Non-pigmented ciliary epithelial cell (primary cell): ENCODE data around the gene PLXNA4.
A peak's percentile ranks its signal among the peaks of the same experiment; 100 is the strongest.
"Not testable (repeated sequence)": the region's sequence is repeated elsewhere in the genome, so short reads cannot be mapped to it uniquely, and the experiment has no call there.

ENCODE experiments used
- DNase-seq: peaks from one replicate; pipeline ENCODE4 v3.0.0-alpha.2; 2010; ENCODE audit warnings: low read depth

Gene PLXNA4

GRCh38 chr7:132575982-132576720 lies at the start of gene PLXNA4:
Gene PLXNA4, minus strand, starts transcription at chr7:132576470. Its CDS starts 67,777 bp downstream, at chr7:132508693.
- no peak for DNase-seq

GRCh38 chr7:132625651-132626050 lies 49.4 kb upstream of the PLXNA4 start:
- DNase-seq, result no peak

- DNase-seq, result no peak
These were observed 45.8 kb upstream of the PLXNA4 start for GRCh38 chr7:132622081-132622480.

GRCh38 chr7:132619967-132620366 lies 43.7 kb upstream of the PLXNA4 start:
- no peak for DNase-seq

GRCh38 chr7:132618956-132619305 lies 42.7 kb upstream of the PLXNA4 start:
- peak; percentile 44 for DNase-seq

GRCh38 chr7:132618271-132618955 lies 42.1 kb upstream of the PLXNA4 start:
- no peak for DNase-seq

- DNase-seq, result no peak
These were observed 38.4 kb upstream of the PLXNA4 start for GRCh38 chr7:132614428-132615318.

- no peak for DNase-seq
These were observed 37.5 kb upstream of the PLXNA4 start for GRCh38 chr7:132613737-132614136.

- DNase-seq, result no peak
These were observed 34.7 kb upstream of the PLXNA4 start for GRCh38 chr7:132610995-132611394.

GRCh38 chr7:132609906-132610520 lies 33.7 kb upstream of the PLXNA4 start:
- no peak for DNase-seq

GRCh38 chr7:132609222-132609621 lies 33.0 kb upstream of the PLXNA4 start:
- peak; percentile 15 for DNase-seq

- DNase-seq, result no peak
These were observed 32.3 kb upstream of the PLXNA4 start for GRCh38 chr7:132608523-132608922.

- DNase-seq, result no peak
These were observed 31.4 kb upstream of the PLXNA4 start for GRCh38 chr7:132607656-132608055.

GRCh38 chr7:132604121-132604520 lies 27.9 kb upstream of the PLXNA4 start:
- DNase-seq, result no peak

- no peak for DNase-seq
These were observed 27.1 kb upstream of the PLXNA4 start for GRCh38 chr7:132603220-132603833.

- DNase-seq, result no peak
These were observed 25.5 kb upstream of the PLXNA4 start for GRCh38 chr7:132601783-132602182.

- DNase-seq, result no peak
These were observed 20.3 kb upstream of the PLXNA4 start for GRCh38 chr7:132596588-132596987.

- DNase-seq, result not testable (repeated sequence)
These were observed 18.5 kb upstream of the PLXNA4 start for GRCh38 chr7:132594741-132595140.

GRCh38 chr7:132592936-132593335 lies 16.7 kb upstream of the PLXNA4 start:
- DNase-seq, result no peak

GRCh38 chr7:132592231-132592920 lies 16.1 kb upstream of the PLXNA4 start:
- DNase-seq, result no peak

GRCh38 chr7:132590162-132590561 lies 13.9 kb upstream of the PLXNA4 start:
- no peak for DNase-seq
